NCI-H2081 treated with DMSO at 0.1 percent for 48 hours (cell line): ENCODE measurements around the gene PLEKHH1.
"Not testable (repeated sequence)": the region's sequence is repeated elsewhere in the genome, so short reads cannot be mapped to it uniquely, and the experiment has no call there.

Experiments
- DNase-seq: peaks from one replicate; lab custom pipeline; 2025; lab: John Stamatoyannopoulos, UW

PLEKHH1 gene

GRCh38 chr14:67532606-67532997 lies 488 bp upstream of the PLEKHH1 start:
- DNase-seq, result no peak

GRCh38 chr14:67533754-67534085 lies 630 bp downstream of the PLEKHH1 start:
- DNase-seq, result no peak

GRCh38 chr14:67536087-67536486 lies 3.0 kb downstream of the PLEKHH1 start:
- no peak for DNase-seq

- no peak for DNase-seq
Observed at GRCh38 chr14:67537736-67538135, 4.6 kb downstream of the PLEKHH1 start.

GRCh38 chr14:67538501-67538900 lies 5.4 kb downstream of the PLEKHH1 start:
- DNase-seq, result no peak

- DNase-seq, result no peak
Observed at GRCh38 chr14:67539116-67539515, 6.0 kb downstream of the PLEKHH1 start.

GRCh38 chr14:67541448-67542387 lies 8.6 kb downstream of the PLEKHH1 start:
- DNase-seq, result no peak

- not testable (repeated sequence) for DNase-seq
Observed at GRCh38 chr14:67542620-67543019, 9.5 kb downstream of the PLEKHH1 start.

GRCh38 chr14:67544590-67544989 lies 11.5 kb downstream of the PLEKHH1 start:
- DNase-seq, result no peak

GRCh38 chr14:67547224-67547780 lies 14.2 kb downstream of the PLEKHH1 start:
- DNase-seq, result no peak

GRCh38 chr14:67549734-67550133 lies 16.6 kb downstream of the PLEKHH1 start:
- no peak for DNase-seq

- DNase-seq, result no peak
Observed at GRCh38 chr14:67551123-67551522, 18.0 kb downstream of the PLEKHH1 start.

GRCh38 chr14:67551940-67552339 lies 18.9 kb downstream of the PLEKHH1 start:
- no peak for DNase-seq

GRCh38 chr14:67553547-67553946 lies 20.5 kb downstream of the PLEKHH1 start:
- no peak for DNase-seq

- no peak for DNase-seq
Observed at GRCh38 chr14:67554341-67554740, 21.3 kb downstream of the PLEKHH1 start.

GRCh38 chr14:67555518-67556090 lies 22.5 kb downstream of the PLEKHH1 start:
- DNase-seq, result no peak

- DNase-seq, result no peak
Observed at GRCh38 chr14:67556671-67557070, 23.6 kb downstream of the PLEKHH1 start.

GRCh38 chr14:67557118-67557517 lies 24.0 kb downstream of the PLEKHH1 start:
- no peak for DNase-seq

GRCh38 chr14:67557656-67558055 lies 24.6 kb downstream of the PLEKHH1 start:
- no peak for DNase-seq

GRCh38 chr14:67559639-67560038 lies 26.5 kb downstream of the PLEKHH1 start:
- DNase-seq, result no peak

- DNase-seq, result no peak
Observed at GRCh38 chr14:67562025-67562775, 29.1 kb downstream of the PLEKHH1 start.

- no peak for DNase-seq
Observed at GRCh38 chr14:67562776-67563150, 29.7 kb downstream of the PLEKHH1 start.

GRCh38 chr14:67564236-67564635 lies 31.1 kb downstream of the PLEKHH1 start:
- no peak for DNase-seq
